CD4-positive, alpha-beta T cell treated with Interferon gamma for 1 hour (primary cell): Measurements from ENCODE around the gene KANSL1.
"Not testable (repeated sequence)": the region's sequence is repeated elsewhere in the genome, so short reads cannot be mapped to it uniquely, and the experiment has no call there.

Experiments used
- DNase-seq: peaks from one replicate; pipeline ENCODE4 v3.0.0-alpha.2; 2020

Gene KANSL1

GRCh38 chr17:46032909-46033308 lies 160.3 kb downstream of the KANSL1 start:
- DNase-seq: no peak

- no peak for DNase-seq
These were observed 161.3 kb downstream of the KANSL1 start for GRCh38 chr17:46031920-46032319.

GRCh38 chr17:46031440-46031839 lies 161.8 kb downstream of the KANSL1 start:
- DNase-seq: no peak

GRCh38 chr17:46030752-46031151 lies 162.5 kb downstream of the KANSL1 start:
- DNase-seq: no peak

GRCh38 chr17:46029627-46030026 lies 163.6 kb downstream of the KANSL1 start:
- DNase-seq: no peak

- no peak for DNase-seq
These were observed 164.2 kb downstream of the KANSL1 start for GRCh38 chr17:46028981-46029565.

GRCh38 chr17:46028374-46028773 lies 164.9 kb downstream of the KANSL1 start:
- DNase-seq: no peak

GRCh38 chr17:46027976-46028325 lies 165.3 kb downstream of the KANSL1 start:
- DNase-seq: no peak

- DNase-seq: no peak
These were observed 165.9 kb downstream of the KANSL1 start for GRCh38 chr17:46027048-46027975.

- no peak for DNase-seq
These were observed 166.8 kb downstream of the KANSL1 start for GRCh38 chr17:46026166-46027047.

- no peak for DNase-seq
These were observed 167.6 kb downstream of the KANSL1 start for GRCh38 chr17:46025510-46026165.

- no peak for DNase-seq
These were observed 168.2 kb downstream of the KANSL1 start for GRCh38 chr17:46025060-46025459.

GRCh38 chr17:46024590-46024989 lies 168.6 kb downstream of the KANSL1 start:
- DNase-seq: no peak

- DNase-seq: no peak
These were observed 169.3 kb downstream of the KANSL1 start for GRCh38 chr17:46023783-46024388.

GRCh38 chr17:46023366-46023765 lies 169.9 kb downstream of the KANSL1 start:
- DNase-seq: not testable (repeated sequence)

GRCh38 chr17:46020998-46021397 lies 172.2 kb downstream of the KANSL1 start:
- DNase-seq: no peak

GRCh38 chr17:46020023-46020761 lies 173.0 kb downstream of the KANSL1 start:
- DNase-seq: peak; percentile 76

GRCh38 chr17:46019408-46019925 lies 173.8 kb downstream of the KANSL1 start:
- not testable (repeated sequence) for DNase-seq

- DNase-seq: no peak
These were observed 179.6 kb downstream of the KANSL1 start for GRCh38 chr17:46013502-46014165.

- DNase-seq: no peak
These were observed 180.1 kb downstream of the KANSL1 start for GRCh38 chr17:46013127-46013501.
